ENCODE measurements around the gene CMIP.

- TF ChIP-seq TAF1 (IDR thresholded peaks at IDR 0.05; ENCODE audit: low read depth) (no peak), CREB1 (IDR thresholded peaks at IDR 0.05; ENCODE audit: low read depth) (no peak), EP300 (IDR thresholded peaks at IDR 0.05; ENCODE audit: borderline replicate concordance) (no peak), REST (IDR thresholded peaks at IDR 0.05; ENCODE audit: low read depth) (no peak), CEBPB (IDR thresholded peaks at IDR 0.05) (no peak)
Measured at GRCh38 chr16:81713796-81714195, 269.2 kb downstream of the CMIP start.
